GM18873 (cell line): ENCODE data around the gene PKD1.
"Not testable (repeated sequence)": the region's sequence is repeated elsewhere in the genome, so short reads cannot be mapped to it uniquely, and the experiment has no call there.

ENCODE experiments used
- ATAC-seq: cut with Tn5 transposase; IDR thresholded peaks from one replicate; pipeline ENCODE4 v1.9.1; 2021; ENCODE audit warnings: mild to moderate bottlenecking, moderate library complexity, moderate number of reproducible peaks; ENCODE audit not compliant: unreplicated experiment, low FRiP score

Gene PKD1

DNA sequence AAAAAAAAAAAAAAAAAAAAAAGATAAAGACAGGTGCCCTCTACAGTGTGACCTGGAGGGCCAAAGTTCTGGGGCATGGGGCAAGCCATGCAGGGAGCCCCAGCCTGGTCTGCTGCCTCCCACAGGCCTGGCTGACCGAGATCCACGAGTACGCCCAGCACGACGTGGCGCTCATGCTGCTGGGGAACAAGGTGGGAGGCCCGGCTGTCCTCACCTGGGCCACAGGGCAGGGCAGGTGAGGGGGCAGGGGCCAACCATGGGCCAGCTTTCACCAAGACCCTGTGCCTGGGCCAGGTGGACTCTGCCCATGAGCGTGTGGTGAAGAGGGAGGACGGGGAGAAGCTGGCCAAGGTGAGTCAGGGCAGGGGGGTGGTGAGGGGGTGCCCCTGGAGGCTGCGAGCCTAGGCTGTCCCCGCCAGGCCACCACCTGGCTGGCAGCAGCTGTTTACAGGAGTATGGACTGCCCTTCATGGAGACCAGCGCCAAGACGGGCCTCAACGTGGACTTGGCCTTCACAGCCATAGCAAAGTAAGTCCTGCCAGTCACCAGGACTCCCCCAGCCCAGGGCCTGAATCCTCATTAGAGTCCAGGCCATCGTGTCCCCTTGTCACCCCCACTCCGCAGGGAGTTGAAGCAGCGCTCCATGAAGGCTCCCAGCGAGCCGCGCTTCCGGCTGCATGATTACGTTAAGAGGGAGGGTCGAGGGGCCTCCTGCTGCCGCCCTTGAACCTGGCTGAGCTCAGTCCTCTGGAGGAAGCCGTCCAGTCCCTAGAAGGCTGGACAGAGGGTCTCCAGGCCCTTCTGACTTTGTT, 17.2 kb upstream of the PKD1 start:
- ATAC-seq = no peak

DNA sequence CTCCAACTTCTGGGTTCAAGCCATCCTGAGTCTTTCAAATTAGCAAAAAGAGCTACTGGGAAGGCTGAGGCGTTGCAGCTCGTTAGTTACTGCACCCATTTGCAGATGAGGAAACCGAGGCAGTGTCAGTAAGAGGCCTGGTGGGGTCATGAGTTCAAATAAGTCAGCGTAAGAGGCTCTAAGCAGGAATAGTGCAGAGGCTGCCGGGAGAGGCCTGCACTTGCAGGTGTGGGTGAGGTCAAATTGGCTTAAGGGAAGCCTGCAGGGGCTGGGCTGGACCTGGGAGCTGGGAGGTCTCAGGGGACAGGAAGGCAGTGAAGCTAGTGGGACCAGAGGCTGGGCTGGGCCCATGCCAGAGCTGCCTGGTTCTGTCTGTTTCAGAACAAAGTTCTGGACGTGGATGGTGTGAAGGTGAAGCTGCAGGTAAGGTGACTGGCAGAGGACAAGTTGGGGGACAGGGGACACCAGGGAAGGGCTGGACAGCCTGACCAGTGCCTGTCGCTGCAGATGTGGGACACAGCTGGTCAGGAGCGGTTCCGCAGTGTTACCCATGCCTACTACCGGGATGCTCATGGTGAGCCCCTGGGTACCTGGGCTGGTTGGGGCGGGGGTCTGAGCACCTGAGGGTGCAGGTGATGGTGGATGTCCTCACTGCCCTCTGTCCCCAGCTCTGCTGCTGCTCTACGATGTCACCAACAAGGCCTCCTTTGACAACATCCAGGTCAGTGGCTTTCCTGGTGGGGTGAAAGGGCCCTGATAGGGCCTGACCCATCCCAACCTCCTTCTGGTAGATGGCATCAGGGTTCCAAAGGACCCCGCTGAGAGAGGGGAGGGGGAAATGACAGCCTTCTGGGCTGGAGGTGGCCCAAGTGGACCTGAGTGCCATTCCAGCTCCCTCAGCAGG, 15.7 kb upstream of the PKD1 start:
- no peak for ATAC-seq

DNA sequence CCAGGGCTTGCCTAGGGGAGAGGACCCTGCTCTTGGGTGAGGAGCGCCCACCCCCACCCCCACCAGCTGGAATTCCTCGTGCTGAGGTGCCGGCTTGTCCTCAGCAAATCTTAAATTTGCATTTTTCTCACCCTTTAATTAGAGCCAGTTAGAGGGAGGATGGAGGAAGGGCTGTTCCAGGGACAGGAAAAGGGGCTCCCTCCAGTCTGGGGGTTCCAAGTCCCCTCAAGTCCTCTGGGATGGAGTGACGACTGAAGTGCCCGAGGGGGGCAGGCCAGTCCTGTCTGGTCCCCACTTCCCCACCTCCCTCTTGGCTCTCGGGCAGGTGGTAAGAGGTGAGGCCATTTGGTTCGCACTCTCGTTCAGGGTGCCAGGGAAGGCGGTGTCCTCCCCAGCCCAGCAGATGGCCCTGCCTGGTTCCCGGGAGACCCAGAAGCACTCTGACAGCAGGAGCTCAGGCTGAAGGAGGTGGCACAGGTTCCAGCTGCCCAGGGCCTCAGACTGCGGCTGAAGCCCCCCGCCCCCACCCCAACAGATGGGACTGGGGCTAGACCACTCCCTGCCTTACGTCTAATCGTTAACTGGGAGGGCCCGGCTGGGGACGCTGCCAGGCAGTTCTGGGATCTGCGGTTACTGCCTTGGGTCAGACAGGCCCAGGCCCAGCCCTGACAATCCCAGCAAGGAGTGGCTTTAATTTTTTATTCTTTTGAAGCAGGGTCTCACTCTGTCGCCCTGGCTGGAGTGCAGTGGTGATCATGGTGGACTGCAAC, 14.9 kb upstream of the PKD1 start:
- ATAC-seq = no peak

- no peak for ATAC-seq
These were observed 14.1 kb upstream of the PKD1 start for GRCh38 chr16:2149630-2150417.

DNA sequence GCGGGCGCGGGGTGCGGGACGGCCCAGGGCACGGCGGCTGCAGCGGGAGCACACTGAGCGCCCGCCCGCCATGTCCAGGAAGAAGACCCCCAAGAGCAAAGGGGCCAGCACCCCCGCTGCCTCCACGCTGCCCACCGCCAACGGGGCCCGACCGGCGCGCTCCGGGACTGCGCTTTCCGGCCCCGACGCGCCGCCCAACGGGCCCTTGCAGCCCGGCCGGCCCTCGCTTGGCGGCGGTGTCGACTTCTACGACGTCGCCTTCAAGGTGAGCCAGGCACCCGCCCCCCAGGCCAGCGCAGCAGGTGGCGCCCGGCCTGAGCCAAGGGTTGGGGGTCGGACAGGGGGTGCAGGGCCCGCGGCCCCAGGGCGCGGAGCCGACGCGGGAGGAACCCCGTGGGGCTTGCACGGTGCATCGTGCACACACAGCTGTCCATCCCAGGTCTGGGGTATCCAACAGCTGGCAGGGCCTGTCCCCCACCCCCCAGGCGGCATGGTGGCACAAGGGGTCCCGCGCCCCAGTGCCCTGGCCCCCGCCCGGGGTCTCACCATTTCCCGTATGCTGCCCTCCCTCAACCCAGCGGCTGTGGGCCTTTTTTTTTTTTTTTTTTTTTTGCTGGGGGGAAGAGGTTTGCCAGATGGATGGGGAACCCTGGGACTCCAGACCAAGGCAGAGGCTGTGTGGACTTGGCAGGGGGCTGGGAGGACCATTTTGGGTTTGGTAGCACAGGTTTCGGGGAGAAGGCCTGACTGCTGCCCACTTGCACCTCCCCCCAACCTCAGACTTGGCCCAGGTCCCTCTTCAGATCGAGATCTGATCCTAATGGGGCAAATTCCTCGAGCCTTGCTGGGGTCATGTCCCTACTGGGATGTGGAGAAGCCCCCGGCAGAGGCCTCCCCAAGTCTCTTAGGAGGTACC, 13.3 kb upstream of the PKD1 start:
- no peak for ATAC-seq

- ATAC-seq = no peak
These were observed 12.4 kb upstream of the PKD1 start, which contains the start of gene RAB26 for GRCh38 chr16:2147981-2148671. Gene RAB26 (plus strand): TSS chr16:2148625. CDS start chr16:2148784, 159 bp downstream.

DNA sequence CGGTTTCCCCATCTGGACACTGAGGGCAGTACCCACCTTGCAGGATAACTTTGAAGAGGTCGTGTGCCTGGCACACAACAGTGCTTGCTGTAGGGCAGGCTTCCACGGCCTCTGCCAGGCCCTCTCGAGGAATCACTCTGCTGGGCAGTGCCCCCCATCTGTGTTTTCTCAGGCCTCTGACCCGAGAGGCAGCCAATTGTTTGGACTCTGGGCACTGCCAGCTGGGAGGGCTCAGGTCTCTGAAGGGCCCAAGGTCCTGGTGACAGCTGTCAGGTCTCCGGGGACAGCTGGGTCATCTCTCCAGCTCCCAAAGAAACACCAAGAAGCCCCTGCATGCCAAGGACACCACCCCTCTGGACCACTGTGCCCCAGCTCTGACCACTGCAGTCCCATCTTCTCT, 11.7 kb upstream of the PKD1 start:
- ATAC-seq = no peak

- no peak for ATAC-seq
These were observed 10.1 kb upstream of the PKD1 start for GRCh38 chr16:2145843-2146242.

DNA sequence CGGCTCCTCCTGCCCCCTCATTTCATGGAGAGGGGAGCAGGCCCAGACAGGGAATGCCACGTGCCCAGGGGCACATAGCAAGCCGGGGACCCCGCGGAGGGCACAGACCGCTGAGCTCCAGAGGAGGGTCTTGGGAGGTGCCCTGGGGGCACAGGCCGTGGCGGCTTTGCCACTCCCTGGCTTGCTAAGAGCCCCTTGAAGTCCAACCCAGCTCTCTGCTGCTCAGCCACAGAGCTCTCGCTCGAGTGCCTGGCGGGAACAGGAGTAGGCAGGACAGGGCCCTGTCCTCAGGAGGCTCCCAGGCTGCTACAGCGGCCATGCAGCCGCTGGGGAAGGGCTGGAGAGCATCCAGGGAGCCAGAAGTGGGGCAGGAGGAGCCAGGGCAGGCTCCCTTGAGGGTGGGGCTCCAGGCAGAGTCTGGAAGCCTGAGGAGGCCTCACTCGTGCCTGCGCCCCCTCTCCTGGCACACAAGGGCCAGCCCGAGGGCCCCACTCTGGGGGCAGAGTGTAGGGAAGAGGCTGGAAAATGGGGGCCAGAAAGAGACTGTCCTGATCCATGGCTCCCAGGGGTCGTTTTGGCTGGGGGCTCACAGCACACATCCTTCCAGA, 8.3 kb upstream of the PKD1 start:
- no peak for ATAC-seq

GRCh38 chr16:2142942-2143877, 7.5 kb upstream of the PKD1 start:
- ATAC-seq = no peak

GRCh38 chr16:2135071-2135470, 627 bp downstream of the PKD1 start:
- not testable (repeated sequence) for ATAC-seq

GRCh38 chr16:2133797-2134196, 1.9 kb downstream of the PKD1 start:
- not testable (repeated sequence) for ATAC-seq

DNA sequence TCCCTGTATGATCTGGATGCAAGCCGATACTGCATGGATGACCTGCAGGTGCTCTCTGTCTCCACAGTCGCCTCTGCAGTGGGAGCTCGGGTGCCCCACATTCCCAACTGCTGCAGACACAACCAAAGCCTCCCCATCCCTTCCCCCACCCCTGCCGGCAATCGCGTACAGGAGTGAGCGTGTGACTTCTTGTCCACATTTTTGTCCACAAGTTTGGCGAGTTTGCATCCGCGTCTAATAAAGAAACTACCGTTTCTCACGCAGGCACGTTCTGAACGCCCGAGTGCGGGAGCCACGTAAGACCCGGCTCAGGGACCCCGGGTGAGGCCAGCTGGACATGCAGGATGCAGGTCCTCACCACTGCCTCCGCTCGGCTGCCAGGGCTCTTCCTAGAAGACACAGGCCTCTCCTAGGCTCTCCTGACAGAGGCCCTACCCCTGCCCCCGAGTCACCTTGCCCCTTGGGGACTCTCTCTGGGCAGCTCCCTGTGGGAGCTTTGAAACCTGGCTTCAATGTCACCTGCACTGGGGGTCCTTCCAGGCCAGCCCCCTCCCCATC, 5.7 kb downstream of the PKD1 start:
- ATAC-seq = not testable (repeated sequence)

DNA sequence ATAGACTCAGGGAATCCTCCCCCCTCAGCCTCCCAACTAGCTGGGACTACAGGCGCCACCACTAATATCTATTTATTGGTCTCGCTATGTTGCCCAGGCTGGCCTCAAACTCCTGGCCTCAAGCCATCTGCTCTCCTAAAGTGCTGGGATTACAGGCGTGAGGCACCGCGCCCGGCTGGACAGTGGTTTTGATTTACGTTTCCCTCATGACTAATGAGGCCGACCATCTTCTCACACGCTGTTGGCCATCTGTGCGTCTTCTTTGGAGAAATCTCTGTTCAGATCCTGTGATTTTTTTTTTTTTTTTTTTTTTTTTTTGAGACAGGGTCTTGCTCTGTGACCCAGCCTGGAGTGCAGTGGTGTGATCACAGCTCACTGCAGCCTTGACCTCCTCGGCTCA, 6.4 kb downstream of the PKD1 start:
- ATAC-seq = not testable (repeated sequence)

DNA sequence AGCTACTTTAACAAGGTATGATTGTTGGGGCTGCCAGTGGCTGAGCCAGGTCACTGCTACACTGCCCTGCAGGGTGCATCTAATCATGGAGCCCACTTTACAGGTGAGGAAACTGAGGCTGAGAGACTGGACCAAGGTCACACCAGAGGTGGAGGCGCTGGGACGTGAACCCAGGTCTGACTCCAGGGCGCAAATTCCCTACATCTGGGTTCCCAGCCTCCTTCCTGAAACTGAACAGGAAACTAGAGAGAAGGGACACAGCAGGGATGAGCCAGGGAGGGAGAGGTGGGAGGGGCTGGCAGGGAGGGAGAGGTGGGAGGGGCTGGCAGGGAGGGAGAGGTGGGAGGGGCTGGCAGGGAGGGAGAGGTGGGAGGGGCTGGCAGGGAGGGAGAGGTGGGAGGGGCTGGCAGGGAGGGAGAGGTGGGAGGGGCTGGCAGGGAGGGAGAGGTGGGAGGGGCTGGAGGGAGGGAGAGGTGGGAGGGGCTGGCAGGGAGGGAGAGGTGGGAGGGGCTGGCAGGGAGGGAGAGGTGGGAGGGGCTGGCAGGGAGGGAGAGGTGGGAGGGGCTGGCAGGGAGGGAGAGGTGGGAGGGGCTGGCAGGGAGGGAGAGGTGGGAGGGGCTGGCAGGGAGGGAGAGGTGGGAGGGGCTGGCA, 7.9 kb downstream of the PKD1 start:
- ATAC-seq = not testable (repeated sequence)
